SK-N-SH (cell line): Measurements from ENCODE around the gene MCRIP2. TPM values are rescaled to one million over a fixed set of nuclear protein-coding genes. Genes with fewer than 3 reads are reported as not detected.

Experiments
- CTCF ChIA-PET: fragments of 300-600, 350-600 bp; formaldehyde crosslinking; extraction: SDS; loops from one replicate; lab custom pipeline; 2021; lab: Yijun Ruan, JAX
- POLR2A ChIA-PET: fragments of 350-600 bp; sonication (Branson Sonifier 250); formaldehyde crosslinking; extraction: SDS; loops from one replicate; lab custom pipeline; 2020; ENCODE audit warnings: antibody characterized with exemption, inconsistent platforms; lab: Yijun Ruan, JAX
- DNase-seq: peaks from one replicate; pipeline ENCODE4 v3.0.0; 2012
- H2AFZ ChIP-seq: fragments of 200-600 bp; sonication (generic); 2 replicates; pipeline ENCODE4 v1.8.1; 2016; ENCODE audit warnings: antibody characterized with exemption, mild to moderate bottlenecking, low read depth
- H3F3A ChIP-seq: fragments of 200-600 bp; sonication (generic); replicated peaks from 2 replicates; pipeline ENCODE3; 2016; ENCODE audit warnings: antibody characterized with exemption, mild to moderate bottlenecking; ENCODE audit not compliant: insufficient read depth
- H3K27ac ChIP-seq, 2 experiments: fragments of 200-500 bp in 1 of 2; fragments of 200-600 bp in 1 of 2; sonication (Bioruptor generic) in 1 of 2; sonication (generic), shearing (Covaris generic) in 1 of 2; 2 replicates each; pipeline versions ENCODE4 v1.5.1 to v1.6.1; 2014 to 2016; ENCODE audit warnings: low read depth in 2 of 2, inconsistent platforms in 1 of 2, low read length in 1 of 2, mild to moderate bottlenecking in 1 of 2, mixed read lengths in 1 of 2
- H3K27me3 ChIP-seq: fragments of 200-600 bp; sonication (generic), shearing (Covaris generic); 2 replicates; pipeline ENCODE4 v1.6.1; 2016; ENCODE audit warnings: mixed run types; ENCODE audit not compliant: insufficient read depth
- H3K36me3 ChIP-seq, 2 experiments: fragments of 200-500 bp in 1 of 2; fragments of 200-600 bp in 1 of 2; sonication (Bioruptor generic) in 1 of 2; sonication (generic) in 1 of 2; replicated peaks in 1 of 2; 2 replicates each; pipeline versions ENCODE3 to v1.5.1; 2014 to 2016; ENCODE audit warnings: low read length in 1 of 2, mild to moderate bottlenecking in 1 of 2; ENCODE audit not compliant: insufficient read depth in 2 of 2, control insufficient read depth in 1 of 2
- H3K4me1 ChIP-seq, 2 experiments: fragments of 200-500 bp in 1 of 2; fragments of 200-600 bp in 1 of 2; sonication (Bioruptor generic) in 1 of 2; sonication (generic), shearing (Covaris generic) in 1 of 2; 2 replicates each; pipeline versions ENCODE4 v1.5.1 to v1.6.1; 2014 to 2016; ENCODE audit warnings: low read depth in 1 of 2, low read length in 1 of 2, mixed run types in 1 of 2; ENCODE audit not compliant: insufficient read depth in 2 of 2, control insufficient read depth in 1 of 2
- H3K4me2 ChIP-seq: fragments of 200-600 bp; sonication (generic), shearing (Covaris generic); 2 replicates; pipeline ENCODE4 v1.6.1; 2017; ENCODE audit warnings: mixed run types
- H3K4me3 ChIP-seq, 2 experiments: fragments of 200-500 bp in 1 of 2; fragments of 200-600 bp in 1 of 2; sonication (Bioruptor generic) in 1 of 2; sonication (generic), shearing (Covaris generic) in 1 of 2; 2 replicates each; pipeline versions ENCODE4 v1.5.1 to v1.8.1; 2014 to 2016; ENCODE audit warnings: low read depth in 2 of 2, inconsistent platforms in 1 of 2, low read length in 1 of 2, mild to moderate bottlenecking in 1 of 2, mixed read lengths in 1 of 2, moderate library complexity in 1 of 2
- H3K79me2 ChIP-seq: fragments of 200-600 bp; sonication (generic); 2 replicates; pipeline ENCODE4 v1.8.1; 2017; ENCODE audit warnings: mild to moderate bottlenecking; ENCODE audit not compliant: insufficient read depth
- H3K9ac ChIP-seq: fragments of 200-600 bp; sonication (generic); 2 replicates; pipeline ENCODE4 v1.6.1; 2017; ENCODE audit warnings: mixed run types
- H3K9me2 ChIP-seq: fragments of 200-600 bp; sonication (generic); 2 replicates; pipeline ENCODE4 v1.6.1; 2017; ENCODE audit warnings: mixed run types
- H3K9me3 ChIP-seq: fragments of 200-600 bp; sonication (generic); 2 replicates; pipeline ENCODE4 v1.6.1; 2017; ENCODE audit warnings: mixed run types, mild to moderate bottlenecking, moderate library complexity
- H4K20me1 ChIP-seq: fragments of 200-600 bp; sonication (generic); 2 replicates; pipeline ENCODE4 v1.6.1; 2017; ENCODE audit warnings: mild to moderate bottlenecking, mixed run types; ENCODE audit not compliant: insufficient read depth
- CHD2 ChIP-seq: fragments of 150-350 bp; IDR thresholded peaks from 2 replicates; pipeline ENCODE4 v1.6.1; 2018; ENCODE audit warnings: low read length; ENCODE audit not compliant: partially characterized antibody
- CTCF ChIP-seq: fragments of 200-600 bp; sonication (generic); IDR thresholded peaks from 2 replicates; pipeline ENCODE4 v1.6.1; 2017; ENCODE audit warnings: antibody characterized with exemption, mild to moderate bottlenecking, moderate library complexity
- GATA2 ChIP-seq: sonication (generic); formaldehyde crosslinking; IDR thresholded peaks from 2 replicates; pipeline ENCODE4 v1.5.0; 2020; ENCODE audit warnings: mild to moderate bottlenecking, missing genetic modification reagents
- IRF3 ChIP-seq: fragments of 150-350 bp; IDR thresholded peaks from 2 replicates; pipeline ENCODE4 v1.6.1; 2016; ENCODE audit warnings: mild to moderate bottlenecking, low read depth, low read length
- MEF2A ChIP-seq: IDR thresholded peaks from 2 replicates; pipeline ENCODE4 v1.4.0; 2012; ENCODE audit warnings: low read depth, borderline replicate concordance
- MXI1 ChIP-seq: IDR thresholded peaks from 2 replicates; pipeline ENCODE4 v1.6.1; 2012; ENCODE audit warnings: mild to moderate bottlenecking, low read depth, low read length, improper control_type of control experiment
- NRF1 ChIP-seq: IDR thresholded peaks from 2 replicates; pipeline ENCODE4 v1.6.1; 2012; ENCODE audit warnings: low read depth, mild to moderate bottlenecking, low read length
- POLR2AphosphoS5 ChIP-seq: IDR thresholded peaks from 2 replicates; pipeline ENCODE4 v1.6.1; 2012; ENCODE audit warnings: low read depth, low read length
- RCOR1 ChIP-seq: fragments of 150-350 bp; IDR thresholded peaks from 2 replicates; pipeline ENCODE4 v1.6.1; 2017; ENCODE audit warnings: antibody characterized with exemption, low read length
- RFX5 ChIP-seq: IDR thresholded peaks from 2 replicates; pipeline ENCODE4 v1.6.1; 2012; ENCODE audit warnings: mild to moderate bottlenecking, improper control_type of control experiment, low read length
- RXRA ChIP-seq: IDR thresholded peaks from 2 replicates; pipeline ENCODE4 v1.4.0; 2012; ENCODE audit warnings: low read depth, mild to moderate bottlenecking, borderline replicate concordance
- SIN3A ChIP-seq: IDR thresholded peaks from 2 replicates; pipeline ENCODE4 v1.6.1; 2012; ENCODE audit warnings: low read depth, mild to moderate bottlenecking, low read length, moderate library complexity, borderline replicate concordance
- SMC3 ChIP-seq: IDR thresholded peaks from 2 replicates; pipeline ENCODE4 v1.6.1; 2012; ENCODE audit warnings: low read depth, low read length, improper control_type of control experiment
- YY1 ChIP-seq: IDR thresholded peaks from 2 replicates; pipeline ENCODE4 v1.4.0; 2012; ENCODE audit warnings: low read depth, mild to moderate bottlenecking
- ZBTB33 ChIP-seq: IDR thresholded peaks from 2 replicates; pipeline ENCODE4 v1.4.0; 2012; ENCODE audit warnings: low read depth, borderline replicate concordance
- WGBS: methylation state at CpG from one replicate; pipeline ENCODE4 v1.1.6; 2017; ENCODE audit warnings: low lambda C conversion rate; 5-methylcytosine and 5-hydroxymethylcytosine counted together
- polyA plus RNA-seq, 3 experiments: library from polyadenylated mRNA; depleted of rRNA; stranded (reverse); fragments of >200 nt; gene quantifications; 2 replicates each; pipeline ENCODE4 v1.2.3, GENCODE V29; 2012

Gene MCRIP2
- polyA plus RNA-seq, 1 of the 3 experiments (the other 2 are of a cell fraction) = 36.9 TPM

GRCh38 chr16:598823-599739 lies 42.5 kb upstream of the MCRIP2 start:
- Histone ChIP-seq H3K9me2 (no peaks in the 10 kb centered on the region), H3K9ac (no peak overlapping the region), H3K79me2 (peaks cover 64% of the 10 kb centered on the region), H3K36me3 (peaks cover 2 to 3% of the 10 kb centered on the region in 2 experiments), H3K4me3 (no peak overlapping the region), H3F3A (peaks cover 5% of the 10 kb centered on the region), H4K20me1 (peaks cover 19% of the 10 kb centered on the region; the same call in 1 of the 2 replicates), H3K4me2 (no peak overlapping the region), H2AFZ (no peak overlapping the region), H3K9me3 (no peaks in the 10 kb centered on the region), H3K27ac (no peak overlapping the region), H3K27me3 (no peaks in the 10 kb centered on the region), H3K4me1 (peaks cover 0 to 6% of the 10 kb centered on the region in 2 experiments; a peak in 1 of 4 replicates)
- WGBS = 97% methylated on average over 17 of the region's 43 CpGs
- no peak for DNase-seq
- TF ChIP-seq SIN3A (no peak), RXRA (no peak), SMC3 (no peak), POLR2AphosphoS5 (no peak), GATA2 (CRISPR knock-in tag) (no peak), MEF2A (no peak), YY1 (no peak), RFX5 (no peak), CTCF (no peak), NRF1 (no peak), RCOR1 (no peak), IRF3 (no peak), ZBTB33 (no peak), MXI1 (no peak), CHD2 (no peak)
- ChIA-PET POLR2A (no interaction called here), CTCF (interaction anchor here (1.9 kb wide), 2 partner anchors 9 to 11 kb away, joined by 6 to 7 read pairs; partner anchors contain the start of gene RAB40C)
